ENCODE results near the gene CRHR2. TPM values are rescaled to one million over a fixed set of nuclear protein-coding genes. Genes with fewer than 3 reads are reported as not detected.

CRHR2 gene
- total RNA-seq, 1 experiment from 2014 or later = not detected

DNA sequence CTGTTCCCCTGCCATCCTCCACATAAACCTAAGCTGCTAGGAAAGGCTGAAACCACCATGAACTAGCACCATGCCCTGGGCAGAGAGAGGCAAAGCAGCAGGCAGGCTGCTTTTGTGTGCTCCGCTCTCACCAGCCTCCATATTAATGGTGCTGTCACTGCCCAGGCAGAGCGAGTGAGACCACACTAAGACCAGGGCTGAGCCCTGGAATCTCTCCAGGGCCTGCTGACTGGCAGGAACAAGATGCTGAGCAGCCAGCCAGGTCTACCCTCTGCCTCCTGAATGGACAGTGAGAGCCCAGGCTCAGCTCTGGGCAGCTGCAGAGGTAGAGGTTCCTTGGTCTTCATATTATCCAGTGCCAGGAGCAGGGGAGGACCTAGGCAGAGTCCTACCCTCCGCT lies 1.6 kb upstream of the CRHR2 start:
- H3K9ac ChIP-seq (ENCODE audit: low read length) = no peak overlapping the region
- H3K4me2 ChIP-seq (ENCODE audit: low read depth, low read length, poor library complexity, severe bottlenecking) = no peak overlapping the region
- no peaks in the 10 kb centered on the region for H3K79me2 ChIP-seq (ENCODE audit: low read length)
- no peaks in the 10 kb centered on the region for H3K36me3 ChIP-seq (ENCODE audit: insufficient read depth, low read length)
- H3K9me3 ChIP-seq (ENCODE audit: low read length) = no peaks in the 10 kb centered on the region
- H3K4me1 ChIP-seq (ENCODE audit: low read length) = no peaks in the 10 kb centered on the region
- H3K9me2 ChIP-seq (replicated peaks; ENCODE audit: insufficient read depth, low read length) = no peaks in the 10 kb centered on the region
- H3K27ac ChIP-seq (ENCODE audit: low read length) = no peak overlapping the region
- DNase-seq = no peak
- no peaks in the 10 kb centered on the region for H3K27me3 ChIP-seq (ENCODE audit: low read length)
- H2AFZ ChIP-seq (ENCODE audit: low read length) = no peak overlapping the region
- H4K20me1 ChIP-seq (ENCODE audit: insufficient read depth, low read depth, low read length) = no peaks in the 10 kb centered on the region
- H3K4me3 ChIP-seq (ENCODE audit: low read length) = no peak overlapping the region

- Histone ChIP-seq H3K4me1 (ENCODE audit: low read length) (no peaks in the 10 kb centered on the region), H3K9me2 (replicated peaks; ENCODE audit: insufficient read depth, low read length) (no peaks in the 10 kb centered on the region), H3K27me3 (ENCODE audit: low read length) (no peaks in the 10 kb centered on the region), H3K4me2 (ENCODE audit: low read depth, low read length, poor library complexity, severe bottlenecking) (no peak overlapping the region), H4K20me1 (ENCODE audit: insufficient read depth, low read depth, low read length) (no peaks in the 10 kb centered on the region), H3K4me3 (ENCODE audit: low read length) (no peak overlapping the region), H3K9me3 (ENCODE audit: low read length) (no peaks in the 10 kb centered on the region), H3K9ac (ENCODE audit: low read length) (no peak overlapping the region), H2AFZ (ENCODE audit: low read length) (no peak overlapping the region), H3K79me2 (ENCODE audit: low read length) (no peaks in the 10 kb centered on the region), H3K27ac (ENCODE audit: low read length) (no peak overlapping the region), H3K36me3 (ENCODE audit: insufficient read depth, low read length) (no peaks in the 10 kb centered on the region)
- DNase-seq = no peak
Observed at GRCh38 chr7:30683306-30683705, 1.1 kb upstream of the CRHR2 start.

DNA sequence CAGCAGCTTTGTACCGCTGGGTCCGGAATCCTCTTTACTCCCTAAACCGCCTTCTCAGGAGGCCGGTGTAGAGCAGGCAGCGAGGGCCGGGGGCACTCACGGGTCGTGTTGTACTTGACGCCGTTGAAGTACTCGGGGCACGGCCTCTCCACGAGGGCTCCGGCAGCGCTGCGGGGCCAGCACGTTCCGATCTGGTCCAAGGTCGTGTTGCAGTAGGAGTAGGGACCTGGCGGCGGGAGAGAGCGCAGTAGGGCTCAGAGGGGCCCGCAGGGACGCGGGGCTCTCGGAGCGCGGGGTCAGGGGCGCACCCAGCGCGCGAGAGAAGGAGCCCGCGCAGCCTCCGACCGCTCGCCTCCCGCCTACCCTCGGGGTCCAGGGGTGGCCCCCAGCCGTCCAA lies 443 bp downstream of the CRHR2 start:
- no peaks in the 10 kb centered on the region for H3K27me3 ChIP-seq (ENCODE audit: low read length)
- no peak overlapping the region for H3K4me2 ChIP-seq (ENCODE audit: low read depth, low read length, poor library complexity, severe bottlenecking)
- no peak for DNase-seq
- H3K27ac ChIP-seq (ENCODE audit: low read length) = no peak overlapping the region
- H3K36me3 ChIP-seq (ENCODE audit: insufficient read depth, low read length) = no peaks in the 10 kb centered on the region
- no peak overlapping the region for H3K4me3 ChIP-seq (ENCODE audit: low read length)
- H3K79me2 ChIP-seq (ENCODE audit: low read length) = no peaks in the 10 kb centered on the region
- no peaks in the 10 kb centered on the region for H3K4me1 ChIP-seq (ENCODE audit: low read length)
- H4K20me1 ChIP-seq (ENCODE audit: insufficient read depth, low read depth, low read length) = peaks cover 4% of the 10 kb centered on the region; the same call in 1 of the 2 replicates
- H3K9me3 ChIP-seq (ENCODE audit: low read length) = no peaks in the 10 kb centered on the region
- no peak overlapping the region for H2AFZ ChIP-seq (ENCODE audit: low read length)
- no peak overlapping the region for H3K9ac ChIP-seq (ENCODE audit: low read length)
- H3K9me2 ChIP-seq (replicated peaks; ENCODE audit: insufficient read depth, low read length) = no peaks in the 10 kb centered on the region

DNA sequence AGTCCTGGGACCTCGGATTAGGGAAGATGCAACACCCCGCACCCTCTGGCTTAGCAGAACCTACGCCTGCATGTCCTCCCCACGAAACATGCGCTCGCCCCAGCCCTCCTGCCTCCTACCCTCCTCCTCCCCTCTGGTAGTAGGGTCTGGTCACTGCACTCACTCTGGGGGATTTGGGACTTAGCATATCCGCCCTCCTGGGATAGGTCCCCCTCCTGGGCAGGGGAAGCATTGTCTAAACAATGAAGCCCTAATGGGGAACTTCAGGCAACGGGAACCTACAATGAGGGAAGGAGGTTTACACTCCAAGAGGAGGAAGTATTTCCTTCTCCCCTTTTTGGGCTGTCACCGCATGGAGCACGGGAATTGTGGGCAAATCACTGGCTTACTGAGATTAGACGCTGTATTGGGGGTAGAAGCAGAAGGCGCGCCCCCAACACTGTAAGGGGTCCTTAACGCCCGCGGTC lies 892 bp downstream of the CRHR2 start:
- no peaks in the 10 kb centered on the region for H3K9me2 ChIP-seq (replicated peaks; ENCODE audit: insufficient read depth, low read length)
- no peak overlapping the region for H3K27ac ChIP-seq (ENCODE audit: low read length)
- H3K4me1 ChIP-seq (ENCODE audit: low read length) = no peaks in the 10 kb centered on the region
- no peaks in the 10 kb centered on the region for H3K79me2 ChIP-seq (ENCODE audit: low read length)
- no peaks in the 10 kb centered on the region for H3K36me3 ChIP-seq (ENCODE audit: insufficient read depth, low read length)
- no peak for DNase-seq
- no peak overlapping the region for H2AFZ ChIP-seq (ENCODE audit: low read length)
- H4K20me1 ChIP-seq (ENCODE audit: insufficient read depth, low read depth, low read length) = peaks cover 7% of the 10 kb centered on the region; the same call in 1 of the 2 replicates
- no peaks in the 10 kb centered on the region for H3K9me3 ChIP-seq (ENCODE audit: low read length)
- H3K27me3 ChIP-seq (ENCODE audit: low read length) = no peaks in the 10 kb centered on the region
- no peak overlapping the region for H3K4me3 ChIP-seq (ENCODE audit: low read length)
- H3K9ac ChIP-seq (ENCODE audit: low read length) = no peak overlapping the region
- no peak overlapping the region for H3K4me2 ChIP-seq (ENCODE audit: low read depth, low read length, poor library complexity, severe bottlenecking)

DNA sequence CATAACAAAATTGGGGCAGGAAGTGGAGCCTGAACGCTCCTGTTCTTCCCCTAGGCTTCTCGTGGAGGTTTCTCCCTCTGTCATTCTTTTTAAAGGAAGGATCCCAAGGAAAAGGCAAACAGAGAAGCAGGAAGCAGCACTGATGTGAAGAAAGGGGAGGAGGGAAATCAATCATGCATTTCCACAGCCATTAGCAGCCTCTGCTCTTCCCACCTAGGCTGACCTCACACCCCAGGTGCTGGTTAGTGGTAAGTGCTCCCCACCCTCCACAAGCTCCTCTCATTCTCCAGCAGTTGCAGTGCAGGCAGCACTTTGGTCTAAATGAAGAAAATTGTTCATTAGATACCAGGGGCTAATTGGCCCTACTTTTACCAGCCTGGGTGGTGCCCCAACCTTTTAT lies 2.6 kb downstream of the CRHR2 start:
- no peak overlapping the region for H3K4me3 ChIP-seq (ENCODE audit: low read length)
- no peak overlapping the region for H3K4me2 ChIP-seq (ENCODE audit: low read depth, low read length, poor library complexity, severe bottlenecking)
- DNase-seq = no peak
- H3K4me1 ChIP-seq (ENCODE audit: low read length) = no peaks in the 10 kb centered on the region
- H3K27ac ChIP-seq (ENCODE audit: low read length) = no peak overlapping the region
- no peaks in the 10 kb centered on the region for H3K9me3 ChIP-seq (ENCODE audit: low read length)
- H3K9ac ChIP-seq (ENCODE audit: low read length) = no peak overlapping the region
- H2AFZ ChIP-seq (ENCODE audit: low read length) = no peak overlapping the region
- no peaks in the 10 kb centered on the region for H3K27me3 ChIP-seq (ENCODE audit: low read length)
- no peaks in the 10 kb centered on the region for H3K79me2 ChIP-seq (ENCODE audit: low read length)
- H4K20me1 ChIP-seq (ENCODE audit: insufficient read depth, low read depth, low read length) = peaks cover 7% of the 10 kb centered on the region; the same call in 1 of the 2 replicates
- H3K9me2 ChIP-seq (replicated peaks; ENCODE audit: insufficient read depth, low read length) = no peaks in the 10 kb centered on the region
- H3K36me3 ChIP-seq (ENCODE audit: insufficient read depth, low read length) = no peaks in the 10 kb centered on the region

DNA sequence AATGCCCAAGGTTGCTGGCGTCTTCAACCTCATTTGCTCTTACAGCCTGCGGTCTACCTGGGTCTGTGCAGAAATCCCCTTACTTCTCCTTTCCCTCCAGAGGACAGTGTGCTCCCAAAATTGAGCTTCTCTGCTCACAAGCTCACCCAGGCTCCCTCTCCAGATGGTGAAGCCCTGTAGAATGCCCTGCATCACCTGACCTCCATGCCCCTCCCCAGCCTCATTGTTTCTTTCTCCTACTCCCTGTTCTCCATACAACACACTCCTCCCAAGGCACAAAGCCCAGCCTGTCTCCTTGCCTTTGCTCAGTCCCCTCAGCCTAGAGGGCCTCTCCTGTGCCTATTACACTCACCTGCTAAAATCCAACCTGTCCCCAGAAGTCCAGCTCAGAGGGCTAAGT lies 3.5 kb downstream of the CRHR2 start:
- no peaks in the 10 kb centered on the region for H3K9me3 ChIP-seq (ENCODE audit: low read length)
- H2AFZ ChIP-seq (ENCODE audit: low read length) = no peak overlapping the region
- H3K79me2 ChIP-seq (ENCODE audit: low read length) = no peaks in the 10 kb centered on the region
- H3K9ac ChIP-seq (ENCODE audit: low read length) = no peak overlapping the region
- H3K4me2 ChIP-seq (ENCODE audit: low read depth, low read length, poor library complexity, severe bottlenecking) = no peak overlapping the region
- H3K27me3 ChIP-seq (ENCODE audit: low read length) = no peaks in the 10 kb centered on the region
- no peak overlapping the region for H3K27ac ChIP-seq (ENCODE audit: low read length)
- DNase-seq = no peak
- no peak overlapping the region for H3K4me3 ChIP-seq (ENCODE audit: low read length)
- H4K20me1 ChIP-seq (ENCODE audit: insufficient read depth, low read depth, low read length) = peaks cover 7% of the 10 kb centered on the region; the same call in 1 of the 2 replicates
- H3K4me1 ChIP-seq (ENCODE audit: low read length) = no peaks in the 10 kb centered on the region
- no peaks in the 10 kb centered on the region for H3K9me2 ChIP-seq (replicated peaks; ENCODE audit: insufficient read depth, low read length)
- H3K36me3 ChIP-seq (ENCODE audit: insufficient read depth, low read length) = no peaks in the 10 kb centered on the region

DNA sequence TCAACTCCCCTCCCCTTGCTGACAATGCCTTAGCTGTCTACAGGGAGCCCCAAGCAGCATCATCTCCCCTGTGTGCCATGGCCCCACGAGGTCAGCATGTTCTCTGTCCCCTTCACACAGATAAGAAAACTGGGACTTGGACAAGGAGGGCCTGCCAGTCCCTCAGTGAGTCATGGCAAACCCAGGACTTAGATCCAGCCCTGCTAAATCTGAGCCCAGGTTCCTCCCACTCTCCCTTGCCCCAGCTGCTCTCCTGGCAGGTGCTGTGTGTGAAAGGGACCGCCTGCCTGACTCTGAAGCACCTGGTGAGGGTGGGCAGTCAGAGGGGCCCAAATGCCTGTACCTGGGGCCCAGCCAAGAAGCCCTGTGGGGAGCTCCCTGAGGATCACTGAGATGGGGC lies 7.4 kb downstream of the CRHR2 start:
- Histone ChIP-seq H3K79me2 (ENCODE audit: low read length) (no peaks in the 10 kb centered on the region), H3K4me3 (ENCODE audit: low read length) (no peak overlapping the region)

GRCh38 chr7:30674420-30674819 lies 7.8 kb downstream of the CRHR2 start:
- Histone ChIP-seq H3K79me2 (ENCODE audit: low read length) (no peaks in the 10 kb centered on the region), H3K4me1 (ENCODE audit: low read length) (no peaks in the 10 kb centered on the region)

More for the DNA sequence above, 7.4 kb downstream of the CRHR2 start:
- Histone ChIP-seq H3K9me3 (ENCODE audit: low read length) (no peaks in the 10 kb centered on the region), H2AFZ (ENCODE audit: low read length) (no peak overlapping the region), H3K9ac (ENCODE audit: low read length) (no peak overlapping the region), H3K27ac (ENCODE audit: low read length) (no peak overlapping the region), H4K20me1 (ENCODE audit: insufficient read depth, low read depth, low read length) (peaks cover 7% of the 10 kb centered on the region; the same call in 1 of the 2 replicates), H3K4me1 (ENCODE audit: low read length) (no peaks in the 10 kb centered on the region), H3K27me3 (ENCODE audit: low read length) (no peaks in the 10 kb centered on the region), H3K4me2 (ENCODE audit: low read depth, low read length, poor library complexity, severe bottlenecking) (no peak overlapping the region), H3K36me3 (ENCODE audit: insufficient read depth, low read length) (no peaks in the 10 kb centered on the region), H3K9me2 (replicated peaks; ENCODE audit: insufficient read depth, low read length) (no peaks in the 10 kb centered on the region)
- DNase-seq = no peak

More at GRCh38 chr7:30674420-30674819, 7.8 kb downstream of the CRHR2 start:
- no peak overlapping the region for H3K4me2 ChIP-seq (ENCODE audit: low read depth, low read length, poor library complexity, severe bottlenecking)
- no peaks in the 10 kb centered on the region for H3K9me2 ChIP-seq (replicated peaks; ENCODE audit: insufficient read depth, low read length)
- no peak overlapping the region for H3K27ac ChIP-seq (ENCODE audit: low read length)
- no peak overlapping the region for H2AFZ ChIP-seq (ENCODE audit: low read length)
- DNase-seq = no peak
- H3K9ac ChIP-seq (ENCODE audit: low read length) = no peak overlapping the region
- no peaks in the 10 kb centered on the region for H3K36me3 ChIP-seq (ENCODE audit: insufficient read depth, low read length)
- peaks cover 7% of the 10 kb centered on the region; the same call in 1 of the 2 replicates for H4K20me1 ChIP-seq (ENCODE audit: insufficient read depth, low read depth, low read length)
- H3K9me3 ChIP-seq (ENCODE audit: low read length) = no peaks in the 10 kb centered on the region
- no peaks in the 10 kb centered on the region for H3K27me3 ChIP-seq (ENCODE audit: low read length)
- no peak overlapping the region for H3K4me3 ChIP-seq (ENCODE audit: low read length)
